Activated gamma-delta T cell treated with anti-CD3 and anti-CD28 coated beads, Interleukin-2, amount 50 U/mL, for 16 hours (primary cell): ENCODE measurements around the gene ZNF525.
"Not testable (repeated sequence)": the region's sequence is repeated elsewhere in the genome, so short reads cannot be mapped to it uniquely, and the experiment has no call there.

Source experiments
- DNase-seq: peaks from one replicate; pipeline ENCODE4 v3.0.0-alpha.2; 2020; ENCODE audit warnings: low read depth

ZNF525 gene

DNA sequence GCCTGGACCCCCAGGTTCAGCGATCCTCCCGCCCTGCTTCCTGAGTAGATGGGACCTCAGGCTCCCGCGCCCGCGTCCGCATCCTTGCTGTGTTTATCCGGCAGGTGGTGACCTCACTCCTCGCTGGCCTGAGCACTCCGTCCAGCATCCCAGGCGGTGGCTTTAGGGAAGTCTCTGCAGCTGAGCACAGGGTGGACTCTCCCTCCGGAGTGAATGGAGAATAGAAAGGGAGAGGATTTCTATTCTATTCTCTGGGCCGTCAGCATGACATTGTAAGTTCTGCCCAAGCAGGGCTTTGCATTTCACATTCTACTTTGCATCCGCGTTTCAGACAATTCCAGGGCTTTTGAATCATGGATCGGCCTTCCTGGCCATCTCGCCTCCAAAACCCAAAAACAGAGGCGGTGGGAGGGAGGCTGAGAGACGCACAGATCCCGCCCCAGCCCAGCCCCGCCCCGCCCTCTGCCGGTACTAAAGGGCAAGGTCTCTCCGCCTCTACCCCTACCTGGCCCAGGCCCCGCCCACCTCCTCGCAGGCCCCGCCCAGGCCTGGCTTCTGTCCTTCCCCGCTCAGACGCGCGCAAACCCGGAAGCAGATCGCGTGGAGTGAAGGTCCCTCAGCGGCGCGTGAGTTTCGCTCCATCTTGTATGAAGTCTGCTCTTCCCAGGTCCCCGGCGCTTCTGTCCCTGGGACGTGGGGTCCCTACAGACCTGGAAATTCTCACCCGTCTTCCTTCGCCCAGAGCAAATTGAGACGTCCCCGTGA lies at the start of gene ZNF525:
TSS of gene ZNF525 (plus strand) at position 572 of the 765 bp plus-strand sequence. CDS start 6,577 bp downstream, outside the sequence.
- DNase-seq: peak; percentile 97

DNA sequence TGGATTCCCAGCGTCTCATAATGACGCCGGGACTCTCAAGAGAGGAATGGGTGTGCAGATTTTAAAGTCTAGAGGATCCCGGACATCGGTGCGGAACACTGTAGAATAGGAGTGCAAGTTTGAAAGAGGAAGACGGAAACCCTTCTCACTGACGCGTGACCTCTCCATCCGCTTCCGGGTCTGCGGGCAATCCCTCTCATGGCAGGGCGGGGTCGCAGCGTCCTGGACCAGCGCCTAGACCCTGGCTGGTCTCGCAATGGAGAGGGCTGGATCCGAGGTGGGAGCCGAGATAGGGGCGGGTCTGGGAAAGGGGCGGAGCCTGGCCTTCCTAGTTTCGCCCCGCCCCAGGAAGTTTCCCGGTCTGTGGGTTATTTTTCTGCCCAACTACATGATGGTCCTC lies 36.5 kb upstream of the ZNF525 start:
- DNase-seq: no peak

- no peak for DNase-seq
Measured at GRCh38 chr19:53332484-53332883, 33.0 kb upstream of the ZNF525 start.

DNA sequence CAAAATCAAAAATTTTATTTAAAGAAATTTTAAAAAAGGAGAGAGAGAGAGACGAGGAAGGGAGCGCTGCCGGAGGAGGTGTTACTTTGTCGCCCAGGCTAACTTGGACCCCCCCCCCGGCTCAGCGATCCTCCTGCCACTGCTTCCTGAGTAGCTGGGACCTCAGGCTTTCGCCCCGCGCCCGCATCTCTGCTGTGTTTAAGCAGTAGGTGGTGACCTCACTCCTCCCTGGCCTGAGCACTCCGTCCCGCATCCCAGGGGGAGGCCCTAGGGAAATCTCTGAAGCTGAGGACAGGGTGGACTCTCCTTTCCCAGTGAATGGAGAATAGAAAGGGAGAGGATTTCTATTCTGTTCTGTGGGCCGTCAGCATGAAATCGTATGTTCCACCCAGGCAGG lies 32.4 kb upstream of the ZNF525 start:
- DNase-seq: peak; percentile 1

- DNase-seq: peak; percentile 93
Measured at GRCh38 chr19:53333463-53334449, 31.7 kb upstream of the ZNF525 start, which contains the start of gene ZNF845. Gene ZNF845 (plus strand): TSS chr19:53333749. CDS start chr19:53341308, 7,559 bp downstream.

GRCh38 chr19:53344403-53344802 lies 21.1 kb upstream of the ZNF525 start:
- DNase-seq: not testable (repeated sequence)

- no peak for DNase-seq
Measured at GRCh38 chr19:53355739-53356138, 9.8 kb upstream of the ZNF525 start.

DNA sequence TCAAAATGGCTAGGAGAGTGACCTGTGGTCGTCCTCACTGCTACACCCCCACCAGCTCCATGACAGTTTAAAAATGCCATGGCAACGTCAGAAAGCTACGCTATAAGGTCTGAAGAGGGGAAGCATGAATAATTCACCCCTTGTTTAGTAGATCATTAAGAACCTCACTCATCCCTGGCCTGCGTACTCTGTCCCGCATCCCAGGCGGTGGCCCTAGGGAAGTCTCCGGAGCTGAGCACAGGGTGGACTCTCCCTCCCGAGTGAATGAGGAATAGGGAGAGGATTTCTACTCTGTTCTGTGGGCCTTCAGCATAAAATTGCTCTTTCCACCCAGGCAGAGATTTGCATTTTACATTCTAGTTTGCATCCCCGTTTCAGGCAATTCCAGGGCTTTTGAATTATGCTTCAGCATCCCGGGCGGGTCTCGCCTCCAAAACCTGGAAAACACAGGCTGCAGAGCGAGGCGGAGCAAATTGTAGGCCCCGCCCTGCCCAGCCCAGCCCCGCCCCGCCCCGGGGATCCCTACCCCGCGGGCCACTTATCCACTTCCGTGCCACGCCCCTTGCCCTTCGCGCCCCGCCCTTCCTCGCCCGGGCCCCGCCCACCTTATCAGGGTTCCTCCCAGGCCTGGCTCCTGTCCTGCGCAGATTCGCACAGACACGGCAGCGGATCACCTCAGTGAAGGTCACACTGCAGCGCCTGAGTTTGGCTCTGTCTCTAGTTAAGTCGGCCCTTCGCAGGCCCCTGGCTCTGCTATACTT lies 7.5 kb upstream of the ZNF525 start:
- no peak for DNase-seq

- not testable (repeated sequence) for DNase-seq
Measured at GRCh38 chr19:53360056-53360455, 5.4 kb upstream of the ZNF525 start.

GRCh38 chr19:53365899-53366493 lies 491 bp downstream of the ZNF525 start:
- peak; percentile 19 for DNase-seq

- no peak for DNase-seq
Measured at GRCh38 chr19:53372196-53372595, 6.7 kb downstream of the ZNF525 start.

DNA sequence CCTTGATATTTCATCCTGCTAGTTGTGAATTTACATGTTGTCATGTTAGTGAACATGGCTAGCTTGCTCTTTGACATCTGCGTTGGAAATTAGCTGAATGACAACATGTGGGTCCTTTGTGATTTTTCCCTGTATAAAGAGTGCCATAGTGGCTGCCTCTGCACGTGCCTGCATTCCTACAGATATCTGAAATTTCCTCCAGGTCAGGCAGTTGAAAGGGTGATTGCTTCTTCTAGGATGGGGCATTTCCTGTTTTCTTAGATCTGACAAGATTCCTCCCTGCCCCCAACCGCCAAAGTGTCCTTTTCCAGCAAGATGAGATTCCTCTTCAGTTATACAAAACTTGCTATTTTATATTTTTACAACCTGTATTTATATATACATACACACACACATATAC lies 8.8 kb downstream of the ZNF525 start:
- no peak for DNase-seq

DNA sequence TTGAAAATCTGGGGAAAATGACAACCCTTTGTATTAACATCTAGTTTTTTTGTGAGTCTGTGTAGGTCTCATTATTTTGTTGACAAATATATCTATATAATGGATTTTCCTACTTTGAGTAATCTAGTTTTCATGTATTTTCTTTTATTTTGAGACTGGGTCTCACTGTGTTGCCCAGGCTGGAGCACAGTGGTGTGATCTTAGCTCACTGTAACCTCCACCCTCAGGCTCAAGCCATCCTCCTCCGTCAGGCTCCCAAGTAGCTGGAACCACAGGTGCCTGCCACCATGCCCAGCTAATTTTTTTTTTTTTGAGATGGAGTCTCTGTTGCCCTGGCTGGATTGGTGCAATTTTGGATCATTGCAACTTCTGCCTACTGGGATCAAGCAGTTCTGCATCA lies 9.2 kb downstream of the ZNF525 start:
- DNase-seq: no peak

- DNase-seq: no peak
Measured at GRCh38 chr19:53381376-53381775, 15.9 kb downstream of the ZNF525 start.

DNA sequence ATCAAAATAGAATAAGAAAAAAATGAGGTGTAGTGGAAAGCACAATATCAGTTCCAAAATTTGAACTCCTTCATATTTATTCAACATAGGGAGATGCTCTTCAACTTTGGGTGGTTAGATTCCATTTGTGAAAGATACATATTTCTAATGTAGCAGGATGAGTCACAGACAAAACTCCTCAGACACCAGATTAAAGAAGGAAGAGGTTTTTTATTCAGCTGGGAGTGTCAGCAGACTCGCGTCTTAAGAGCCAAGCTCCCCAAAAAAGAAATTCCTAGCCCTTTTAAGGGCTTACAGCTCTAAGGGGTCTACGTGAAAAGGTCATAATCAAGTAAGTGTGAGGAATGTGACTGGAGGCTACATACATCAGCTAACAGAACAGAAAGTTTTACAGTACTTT lies 22.7 kb downstream of the ZNF525 start:
- no peak for DNase-seq

DNA sequence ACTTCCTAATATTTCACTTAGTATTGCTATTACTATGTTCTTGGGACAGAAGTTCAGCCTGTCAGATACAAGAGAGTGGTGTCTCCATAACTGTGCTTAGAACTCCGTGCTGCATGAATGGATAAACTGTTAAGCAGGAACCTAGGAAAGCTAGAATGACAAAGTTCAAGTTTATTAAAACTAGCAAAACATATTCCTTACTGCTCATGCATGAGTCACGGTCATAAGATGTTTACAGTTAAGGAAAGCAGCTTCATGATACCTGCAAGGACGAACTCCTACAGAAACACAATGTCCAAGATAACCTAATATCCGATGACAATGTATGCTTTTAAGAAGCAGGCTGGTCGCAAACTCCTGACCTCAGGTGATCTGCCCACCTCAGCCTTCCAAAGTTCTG lies 23.4 kb downstream of the ZNF525 start:
- DNase-seq: no peak

DNA sequence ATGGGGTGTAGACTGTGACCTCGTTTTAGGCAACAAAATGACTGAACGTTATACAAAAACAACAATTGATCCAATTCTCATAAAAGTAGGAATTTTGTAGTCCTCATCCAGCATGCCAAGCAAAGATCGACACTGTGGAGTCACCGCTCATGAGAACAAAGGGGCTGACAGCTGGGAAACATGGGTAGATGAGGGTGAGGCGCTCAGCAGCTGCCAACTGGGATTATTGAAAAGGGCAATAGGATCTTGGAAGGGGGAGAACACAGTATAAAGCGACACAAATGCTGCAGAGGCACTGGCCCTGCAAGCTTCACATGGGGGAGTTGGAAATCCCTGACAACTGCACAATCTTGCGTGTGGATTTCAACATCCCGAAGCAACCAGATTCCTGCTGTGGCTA lies 24.1 kb downstream of the ZNF525 start:
- DNase-seq: no peak

DNA sequence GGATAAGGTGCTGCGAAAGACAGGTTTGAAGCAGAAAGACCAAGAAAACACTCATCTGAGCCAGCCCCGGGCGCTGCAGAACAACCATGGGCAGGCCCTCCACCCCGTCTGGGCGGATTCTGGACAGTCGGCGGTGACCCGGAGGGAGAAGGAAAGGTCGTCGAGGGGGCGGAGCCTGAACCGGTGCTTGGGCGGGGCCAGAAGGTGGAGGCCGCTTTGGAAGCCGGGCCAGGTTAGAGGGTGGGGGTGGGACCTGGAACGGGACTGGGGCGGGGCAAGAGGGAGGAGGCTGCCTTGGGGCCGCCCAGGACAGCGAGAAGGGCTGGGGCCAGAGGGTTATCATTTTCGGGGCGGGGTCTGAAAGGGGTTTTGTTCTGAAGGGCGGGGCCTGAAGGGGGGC lies 24.5 kb downstream of the ZNF525 start:
- DNase-seq: no peak

DNA sequence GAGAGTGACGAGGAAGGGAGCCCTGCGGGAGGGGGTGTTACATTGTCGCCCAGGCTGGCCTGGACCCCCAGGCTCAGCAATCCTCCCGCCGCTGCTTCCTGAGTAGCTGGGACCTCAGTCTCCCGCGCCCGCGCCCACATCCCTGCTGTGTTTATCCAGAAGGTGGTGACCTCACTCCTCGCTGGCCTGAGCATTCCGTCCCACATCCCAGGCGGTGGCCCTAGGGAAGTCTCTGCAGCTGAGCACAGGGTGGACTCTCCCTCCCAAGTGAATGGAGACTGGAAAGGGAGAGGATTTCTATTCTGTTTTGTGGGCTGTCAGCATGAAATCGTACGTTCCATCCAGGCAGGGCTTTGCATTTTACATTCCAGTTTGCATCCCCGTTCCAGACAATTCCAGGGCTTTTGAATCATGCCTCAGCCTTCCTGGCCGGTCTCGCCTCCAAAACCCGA lies 29.0 kb downstream of the ZNF525 start:
- DNase-seq: no peak

DNA sequence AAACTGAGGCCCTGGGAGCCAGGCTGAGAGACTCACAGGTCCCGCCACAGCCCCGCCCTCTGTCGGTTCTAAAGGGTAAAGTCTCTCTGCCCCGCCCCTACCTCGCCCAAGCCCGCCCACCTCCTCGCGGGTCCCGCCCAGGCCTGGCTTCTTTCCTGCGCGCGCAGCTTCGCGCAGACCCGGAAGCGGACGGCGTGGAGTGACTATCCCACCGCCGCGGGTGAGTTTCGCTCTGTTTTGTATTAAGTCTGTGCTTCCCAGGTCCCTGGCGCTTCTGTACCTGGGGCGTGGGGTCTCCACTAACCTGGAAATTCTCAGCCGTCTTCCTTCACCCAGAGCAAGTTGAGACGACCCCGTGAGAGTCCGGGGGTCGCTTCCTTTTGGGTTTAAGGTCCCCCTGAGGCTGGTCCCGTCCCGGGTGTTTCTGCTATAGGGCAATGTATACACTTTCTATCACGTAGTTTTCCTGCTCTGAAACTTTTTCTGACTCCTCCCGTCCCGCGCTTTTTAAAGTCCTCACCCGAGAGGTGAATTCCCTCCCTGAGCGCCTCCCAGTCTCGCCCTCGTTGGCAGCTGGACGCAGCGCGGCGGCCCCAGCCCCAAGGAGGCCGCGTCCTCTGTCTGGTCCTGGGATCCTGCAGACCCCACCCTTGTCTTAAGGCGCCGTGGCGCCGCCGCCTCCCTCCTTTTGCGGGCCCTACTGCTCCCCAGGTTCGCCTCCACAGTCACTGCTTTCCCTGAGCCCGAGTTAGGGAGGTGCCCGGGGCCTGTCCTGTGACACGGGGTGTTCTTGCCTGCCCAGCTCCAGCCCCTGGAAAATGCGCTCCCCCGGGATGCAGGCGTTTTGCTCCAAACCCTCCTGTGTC lies 29.7 kb downstream of the ZNF525 start, which contains the start of gene ZNF765:
TSS of gene ZNF765 (plus strand) at position 176 of the 866 bp plus-strand sequence. CDS start 2,867 bp downstream, outside the sequence.
- DNase-seq: peak; percentile 96
